IPS-15b (cell line): Measurements from ENCODE around the gene RER1.
"Not testable (repeated sequence)": the region's sequence is repeated elsewhere in the genome, so short reads cannot be mapped to it uniquely, and the experiment has no call there.

Experiments
- H3K27me3 ChIP-seq: one replicate; pipeline ENCODE4 v1.6.1; 2013; ENCODE audit warnings: low read length; ENCODE audit not compliant: control insufficient read depth, insufficient read depth
- H3K36me3 ChIP-seq: one replicate; pipeline ENCODE4 v1.6.1; 2013; ENCODE audit warnings: low read length; ENCODE audit not compliant: control insufficient read depth, insufficient read depth
- H3K4me1 ChIP-seq: one replicate; pipeline ENCODE4 v1.6.1; 2013; ENCODE audit warnings: mild to moderate bottlenecking, low read length; ENCODE audit not compliant: control insufficient read depth, insufficient read depth
- H3K4me3 ChIP-seq: one replicate; pipeline ENCODE4 v1.5.1; 2013; ENCODE audit warnings: low read depth, low read length
- H3K9ac ChIP-seq: one replicate; pipeline ENCODE4 v1.6.1; 2013; ENCODE audit warnings: low read depth, mild to moderate bottlenecking, low read length
- H3K9me3 ChIP-seq: one replicate; pipeline ENCODE4 v1.6.1; 2013; ENCODE audit warnings: mild to moderate bottlenecking, low read length; ENCODE audit not compliant: control insufficient read depth, insufficient read depth

Gene RER1

DNA sequence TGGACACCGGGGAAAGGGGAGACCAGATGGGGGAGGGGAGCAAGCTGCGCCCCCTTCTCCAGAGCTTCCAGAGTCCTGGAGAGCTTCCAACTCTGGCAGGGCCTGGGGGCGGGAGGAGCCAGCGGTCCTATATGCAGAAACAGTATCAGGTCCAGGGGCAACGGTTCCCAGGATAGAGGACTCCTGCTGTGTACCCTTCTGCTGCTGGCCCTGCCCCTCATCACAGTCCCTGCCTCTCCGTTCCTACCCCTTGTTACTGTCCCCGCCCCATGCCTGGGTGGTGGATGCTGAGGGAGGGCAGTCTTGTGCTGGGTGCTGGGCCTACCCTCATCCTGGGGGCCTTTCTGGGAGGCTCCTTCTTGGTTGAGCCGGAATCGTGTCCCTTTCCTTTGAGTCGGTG lies 39.9 kb downstream of the RER1 start:
- no peaks in the 10 kb centered on the region for H3K9me3 ChIP-seq
- H3K4me3 ChIP-seq: no peak overlapping the region
- H3K27me3 ChIP-seq: no peaks in the 10 kb centered on the region
- H3K4me1 ChIP-seq: no peaks in the 10 kb centered on the region
- H3K9ac ChIP-seq: no peak overlapping the region
- H3K36me3 ChIP-seq: no peaks in the 10 kb centered on the region

DNA sequence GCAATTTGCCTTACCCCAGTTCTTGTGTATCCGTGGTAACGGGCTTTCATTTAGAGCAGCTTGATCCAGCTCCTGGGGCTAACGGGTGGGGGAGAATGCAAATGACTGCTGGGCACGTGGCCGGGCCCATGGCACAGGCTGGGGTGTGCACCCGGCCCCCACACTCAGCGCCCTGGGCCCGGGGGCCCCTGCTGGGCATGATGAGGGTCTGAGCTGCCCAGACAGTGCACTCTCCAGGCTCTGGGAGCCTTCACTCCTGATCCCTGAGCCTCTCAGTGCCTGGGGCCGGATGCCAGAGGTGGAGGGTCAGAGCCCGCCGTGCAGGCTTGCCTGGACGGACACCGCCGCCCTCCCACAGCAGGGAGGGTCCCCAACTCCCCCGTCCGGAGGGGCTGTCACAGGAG lies 40.8 kb downstream of the RER1 start:
- no peak overlapping the region for H3K9ac ChIP-seq
- H3K4me1 ChIP-seq: no peaks in the 10 kb centered on the region
- no peak overlapping the region for H3K4me3 ChIP-seq
- no peaks in the 10 kb centered on the region for H3K9me3 ChIP-seq
- no peaks in the 10 kb centered on the region for H3K27me3 ChIP-seq
- no peaks in the 10 kb centered on the region for H3K36me3 ChIP-seq

DNA sequence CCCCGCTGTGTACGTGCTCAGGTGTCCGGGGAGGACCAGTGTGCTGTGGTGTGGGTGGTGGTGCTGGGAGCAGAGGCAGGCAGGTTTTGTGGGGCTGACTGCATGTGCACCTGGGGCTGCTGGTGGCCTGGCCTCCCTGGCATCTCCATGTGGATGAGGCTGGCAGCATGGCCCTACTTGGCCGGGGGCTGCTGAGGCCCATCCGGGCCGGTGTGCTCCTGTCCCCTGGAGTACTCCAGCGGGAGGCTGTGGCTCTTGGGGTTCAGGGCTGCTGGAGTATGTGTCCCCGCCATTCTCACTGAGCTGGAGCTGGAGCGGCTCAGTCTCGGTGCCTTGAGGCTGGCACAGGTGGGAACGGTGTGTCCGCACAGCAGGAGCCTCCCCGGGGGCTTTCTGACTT lies 41.6 kb downstream of the RER1 start:
- H3K36me3 ChIP-seq: no peaks in the 10 kb centered on the region
- no peaks in the 10 kb centered on the region for H3K4me1 ChIP-seq
- H3K27me3 ChIP-seq: no peaks in the 10 kb centered on the region
- H3K9me3 ChIP-seq: no peaks in the 10 kb centered on the region
- H3K4me3 ChIP-seq: no peak overlapping the region
- H3K9ac ChIP-seq: no peak overlapping the region

DNA sequence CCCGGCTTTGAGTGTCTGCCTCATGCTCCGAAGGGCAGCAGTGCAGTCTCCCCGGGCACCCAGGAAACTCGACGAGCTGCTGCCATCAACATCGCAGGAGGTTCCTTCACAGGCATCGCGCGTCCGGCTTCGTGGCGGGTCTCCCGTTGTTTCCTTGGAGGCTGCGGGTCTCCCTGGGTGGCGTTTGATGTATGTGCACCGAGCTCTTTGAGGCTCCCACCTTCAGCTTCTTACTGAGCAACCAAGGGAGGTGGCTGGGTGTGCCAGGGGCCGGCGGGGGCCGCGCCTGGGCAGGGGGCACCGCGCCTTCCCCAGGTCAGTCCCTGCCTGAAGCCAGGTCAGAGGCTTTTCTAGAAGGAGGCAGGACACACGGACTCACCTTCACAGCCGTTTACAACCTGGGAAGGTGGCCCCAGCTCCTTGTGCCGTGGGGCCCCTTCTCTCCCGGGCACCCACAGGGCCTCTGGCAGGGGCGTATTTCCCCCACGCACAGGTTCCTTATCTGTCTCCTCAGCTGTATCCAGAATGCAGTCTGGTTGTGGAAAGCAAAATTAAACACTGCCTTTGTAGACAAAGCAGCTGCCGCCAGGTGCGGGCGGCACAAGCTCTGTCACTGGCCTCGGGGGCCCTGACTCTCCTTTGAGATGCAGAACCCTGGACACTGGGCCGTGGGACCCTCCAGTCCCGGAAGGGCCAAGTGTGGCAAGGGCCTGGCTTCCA lies 42.5 kb downstream of the RER1 start:
- Histone ChIP-seq H3K36me3 (no peaks in the 10 kb centered on the region), H3K9me3 (no peaks in the 10 kb centered on the region), H3K4me1 (no peaks in the 10 kb centered on the region), H3K9ac (no peak overlapping the region), H3K4me3 (no peak overlapping the region), H3K27me3 (no peaks in the 10 kb centered on the region)

DNA sequence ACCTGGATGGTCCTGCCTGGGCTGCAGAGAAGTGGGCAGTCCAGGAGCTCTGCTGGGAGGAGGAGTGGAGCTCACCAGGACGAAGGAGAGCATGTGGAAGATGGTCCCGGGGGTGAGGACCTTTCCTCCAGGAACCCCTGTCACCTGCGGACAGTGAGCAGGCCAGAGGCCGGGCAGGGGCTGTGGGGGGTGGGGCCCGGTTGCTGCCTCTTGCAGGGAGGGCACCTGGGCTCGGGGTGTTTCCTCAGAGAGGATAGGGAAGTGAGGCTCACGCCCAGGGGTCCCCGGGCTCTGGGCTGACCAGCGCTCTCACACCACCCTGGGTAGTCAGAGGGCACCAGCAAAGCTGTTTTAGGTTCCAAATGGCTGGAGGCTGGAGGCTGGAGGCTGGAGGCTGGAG lies 43.5 kb downstream of the RER1 start:
- no peaks in the 10 kb centered on the region for H3K36me3 ChIP-seq
- no peak overlapping the region for H3K9ac ChIP-seq
- H3K9me3 ChIP-seq: no peaks in the 10 kb centered on the region
- H3K27me3 ChIP-seq: no peaks in the 10 kb centered on the region
- H3K4me3 ChIP-seq: no peak overlapping the region
- no peaks in the 10 kb centered on the region for H3K4me1 ChIP-seq

DNA sequence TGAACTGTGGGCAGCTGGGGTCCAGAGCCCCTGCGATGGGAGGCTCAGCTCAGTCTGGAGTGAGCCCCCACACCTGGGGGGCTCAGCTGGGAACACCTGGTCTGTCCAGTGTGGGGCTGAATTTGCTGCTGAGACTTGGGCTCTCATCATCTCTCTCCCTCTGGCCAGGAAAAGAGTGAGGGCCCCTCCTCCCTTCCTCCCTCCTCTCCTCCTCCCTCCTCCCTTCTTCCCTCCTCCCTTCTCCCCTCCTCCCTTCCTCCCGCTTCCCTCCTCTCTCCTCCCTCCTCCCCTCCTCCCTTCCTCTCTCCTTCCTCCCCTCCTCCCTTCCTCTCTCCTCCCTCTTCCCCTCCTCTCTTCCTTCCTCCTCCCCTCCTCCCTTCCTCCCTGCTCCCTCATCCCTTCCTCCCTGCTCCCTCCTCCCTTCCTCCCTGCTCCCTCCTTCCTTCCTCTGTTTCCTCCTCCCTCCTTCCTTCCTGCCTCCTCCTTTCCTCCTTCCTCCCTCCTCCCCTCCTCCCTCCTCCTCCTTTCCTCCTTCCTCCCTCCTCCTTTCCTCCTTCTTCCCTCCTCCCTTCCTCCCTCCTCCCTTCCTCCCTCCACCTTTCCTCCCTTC lies 44.2 kb downstream of the RER1 start:
- H3K27me3 ChIP-seq: no peaks in the 10 kb centered on the region
- H3K9me3 ChIP-seq: no peaks in the 10 kb centered on the region
- H3K4me1 ChIP-seq: no peaks in the 10 kb centered on the region
- H3K9ac ChIP-seq: no peak overlapping the region
- H3K4me3 ChIP-seq: no peak overlapping the region
- no peaks in the 10 kb centered on the region for H3K36me3 ChIP-seq

DNA sequence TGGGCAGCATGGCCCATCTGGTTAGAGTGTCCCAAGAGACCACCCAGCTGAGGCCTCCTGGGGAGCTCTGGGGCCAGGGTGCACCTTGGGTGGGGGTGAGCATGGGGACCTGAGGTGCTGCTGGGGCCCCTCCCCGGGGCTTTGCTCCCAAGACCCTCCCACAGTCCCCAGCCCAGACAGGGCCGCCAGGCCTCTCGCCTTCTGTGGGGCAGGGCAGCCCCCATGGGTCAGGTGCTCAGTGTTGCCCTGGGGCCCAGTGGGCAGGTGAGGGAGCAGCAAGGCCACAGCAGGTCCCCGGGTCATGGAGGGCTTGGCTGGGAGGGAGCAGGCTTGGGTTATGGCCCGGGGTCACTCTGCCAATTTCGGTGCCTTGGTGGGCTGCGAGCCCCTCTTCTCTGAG lies 45.2 kb downstream of the RER1 start:
- Histone ChIP-seq H3K27me3 (no peaks in the 10 kb centered on the region), H3K9me3 (no peaks in the 10 kb centered on the region), H3K4me1 (no peaks in the 10 kb centered on the region), H3K9ac (no peak overlapping the region), H3K36me3 (no peaks in the 10 kb centered on the region), H3K4me3 (no peak overlapping the region)

DNA sequence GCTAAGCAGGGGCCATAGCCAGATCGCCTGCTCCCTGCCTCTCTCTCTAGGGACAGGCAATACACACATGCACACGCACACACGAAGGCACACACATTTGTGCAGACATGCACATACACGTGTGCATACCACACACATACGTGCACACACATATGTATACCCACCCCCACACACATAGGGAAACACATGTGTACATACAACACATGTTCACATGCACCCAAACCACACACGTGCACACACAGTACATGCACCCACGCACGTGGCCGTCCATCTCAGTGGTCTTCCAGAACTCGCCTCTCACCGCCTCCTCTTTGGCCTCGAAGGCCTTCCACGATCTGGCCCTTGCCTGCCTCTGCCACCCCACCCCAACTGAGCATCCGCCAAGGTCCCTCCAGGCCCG lies 46.0 kb downstream of the RER1 start:
- Histone ChIP-seq H3K4me3 (no peak overlapping the region), H3K27me3 (peaks cover 5% of the 10 kb centered on the region), H3K4me1 (no peaks in the 10 kb centered on the region), H3K9ac (no peak overlapping the region), H3K36me3 (no peaks in the 10 kb centered on the region), H3K9me3 (no peaks in the 10 kb centered on the region)

DNA sequence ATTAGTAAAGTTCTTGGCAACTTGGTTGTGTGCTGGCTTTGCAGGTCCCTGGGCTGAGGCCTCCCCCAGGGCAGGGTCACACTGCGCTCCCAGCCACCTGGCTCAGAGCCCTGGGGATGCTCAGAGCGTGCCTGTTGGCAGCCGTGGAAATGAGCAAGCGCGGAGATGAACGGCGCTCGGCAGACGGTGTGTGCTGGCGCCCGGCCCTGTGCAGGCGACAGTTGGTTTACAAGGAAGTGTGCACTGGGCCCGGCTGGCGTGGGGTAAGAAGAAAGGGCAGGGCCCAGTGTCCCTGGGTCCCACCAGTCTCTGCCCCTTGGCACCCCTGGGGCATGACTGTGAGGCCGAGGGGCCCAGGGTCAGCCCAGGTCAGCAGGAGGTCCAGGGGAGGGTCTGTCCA lies 46.4 kb downstream of the RER1 start:
- H3K27me3 ChIP-seq: peaks cover 9% of the 10 kb centered on the region
- H3K4me1 ChIP-seq: no peaks in the 10 kb centered on the region
- no peaks in the 10 kb centered on the region for H3K36me3 ChIP-seq
- no peak overlapping the region for H3K9ac ChIP-seq
- no peaks in the 10 kb centered on the region for H3K9me3 ChIP-seq
- H3K4me3 ChIP-seq: no peak overlapping the region

DNA sequence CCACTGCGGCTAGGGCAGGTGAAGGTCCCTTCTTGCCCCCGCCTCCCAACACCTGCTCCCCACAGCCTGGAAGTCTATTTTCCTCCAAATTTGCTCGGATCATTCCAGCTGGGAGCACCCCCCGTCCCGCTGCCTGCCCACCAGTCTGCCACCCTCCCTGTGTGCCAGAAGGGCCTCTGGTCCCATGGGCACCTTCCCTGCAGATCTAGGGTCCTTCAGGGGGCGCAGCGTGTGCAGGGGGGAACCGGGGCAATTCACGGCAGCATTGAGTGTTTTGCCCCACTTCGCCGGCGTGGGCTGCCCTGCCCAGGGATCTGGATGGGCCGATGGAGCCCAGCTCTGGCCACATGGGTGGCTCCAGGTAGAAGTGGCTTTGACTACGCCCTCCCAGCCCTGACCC lies 47.0 kb downstream of the RER1 start:
- Histone ChIP-seq H3K9me3 (no peaks in the 10 kb centered on the region), H3K4me1 (no peaks in the 10 kb centered on the region), H3K36me3 (no peaks in the 10 kb centered on the region), H3K27me3 (peaks cover 10% of the 10 kb centered on the region), H3K9ac (no peak overlapping the region), H3K4me3 (no peak overlapping the region)

DNA sequence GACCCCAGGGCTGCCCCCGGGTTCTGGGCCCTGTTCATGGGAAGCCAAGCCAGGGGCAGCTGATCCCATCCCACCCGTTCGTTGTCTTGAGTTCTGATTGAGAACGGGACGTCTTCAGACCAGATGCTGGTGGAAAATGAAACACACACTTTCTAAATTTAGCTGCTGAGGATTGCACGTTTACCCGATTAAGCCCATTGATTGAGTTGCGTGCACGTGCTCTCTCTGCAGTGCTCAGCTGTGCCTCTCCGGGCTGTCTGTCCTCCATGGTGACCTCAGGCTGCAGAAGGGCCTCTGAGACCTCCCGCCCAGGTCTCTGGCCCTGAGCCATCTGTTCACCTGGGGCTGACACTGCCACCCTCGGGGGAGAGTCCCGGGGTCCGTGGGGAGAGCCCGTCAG lies 47.7 kb downstream of the RER1 start:
- Histone ChIP-seq H3K27me3 (peaks cover 14% of the 10 kb centered on the region), H3K4me1 (no peaks in the 10 kb centered on the region), H3K9me3 (no peaks in the 10 kb centered on the region), H3K36me3 (no peaks in the 10 kb centered on the region), H3K4me3 (no peak overlapping the region), H3K9ac (no peak overlapping the region)

DNA sequence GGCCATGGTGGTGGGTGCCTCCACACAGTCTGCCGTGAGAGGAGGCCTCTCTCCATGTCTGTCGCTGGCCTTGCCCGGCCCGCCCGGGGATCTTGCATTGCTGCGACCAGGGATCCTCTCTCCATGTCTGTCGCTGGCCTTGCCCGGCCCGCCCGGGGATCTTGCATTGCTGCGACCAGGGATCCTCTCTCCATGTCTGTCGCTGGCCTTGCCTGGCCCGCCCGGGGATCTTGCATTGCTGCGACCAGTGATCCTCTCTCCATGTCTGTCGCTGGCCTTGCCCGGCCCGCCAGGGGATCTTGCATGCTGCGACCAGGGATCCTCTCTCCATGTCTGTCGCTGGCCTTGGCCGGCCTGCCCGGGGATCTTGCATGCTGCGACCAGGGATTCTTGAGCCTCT lies 48.7 kb downstream of the RER1 start:
- not testable (repeated sequence) for H3K9ac ChIP-seq, H3K9me3 ChIP-seq, H3K36me3 ChIP-seq, H3K4me1 ChIP-seq, H3K4me3 ChIP-seq
- H3K27me3 ChIP-seq: peaks cover 20% of the 10 kb centered on the region
